KOPT-K1 (cell line): ENCODE measurements around the gene ERRFI1.

Experiments used
- H3K27ac ChIP-seq: fragments of 200-600 bp; sonication (generic); 2 replicates; pipeline ENCODE4 v1.5.1; 2016; ENCODE audit warnings: antibody characterized with exemption, mild to moderate bottlenecking, low read depth, low read length; ENCODE audit not compliant: poor library complexity, severe bottlenecking
- H3K36me3 ChIP-seq: fragments of 200-600 bp; sonication (generic); 2 replicates; pipeline ENCODE4 v1.5.1; 2017; ENCODE audit warnings: antibody characterized with exemption, mild to moderate bottlenecking, low read length, moderate library complexity; ENCODE audit not compliant: insufficient read depth
- H3K9me3 ChIP-seq: fragments of 200-600 bp; sonication (generic); 2 replicates; pipeline ENCODE4 v1.5.1; 2017; ENCODE audit warnings: antibody characterized with exemption, low read length, mild to moderate bottlenecking; ENCODE audit not compliant: insufficient read depth, poor library complexity, severe bottlenecking

Gene ERRFI1

GRCh38 chr1:8004803-8005573, 21.1 kb downstream of the ERRFI1 start:
- no peaks in the 10 kb centered on the region for H3K9me3 ChIP-seq
- H3K27ac ChIP-seq, result no peak overlapping the region
- no peaks in the 10 kb centered on the region for H3K36me3 ChIP-seq

GRCh38 chr1:8004113-8004802, 21.9 kb downstream of the ERRFI1 start:
- Histone ChIP-seq H3K36me3 (no peaks in the 10 kb centered on the region), H3K9me3 (no peaks in the 10 kb centered on the region), H3K27ac (no peak overlapping the region)

- H3K9me3 ChIP-seq, result no peaks in the 10 kb centered on the region
- no peak overlapping the region for H3K27ac ChIP-seq
- H3K36me3 ChIP-seq, result no peaks in the 10 kb centered on the region
Measured at GRCh38 chr1:8003438-8004112, 22.5 kb downstream of the ERRFI1 start.

- no peaks in the 10 kb centered on the region for H3K36me3 ChIP-seq
- H3K9me3 ChIP-seq, result no peaks in the 10 kb centered on the region
- H3K27ac ChIP-seq, result no peak overlapping the region
Measured at GRCh38 chr1:8002921-8003320, 23.2 kb downstream of the ERRFI1 start.

- Histone ChIP-seq H3K27ac (no peak overlapping the region), H3K9me3 (no peaks in the 10 kb centered on the region), H3K36me3 (no peaks in the 10 kb centered on the region)
Measured at GRCh38 chr1:8002329-8002910, 23.7 kb downstream of the ERRFI1 start.

- Histone ChIP-seq H3K9me3 (no peaks in the 10 kb centered on the region), H3K27ac (no peak overlapping the region), H3K36me3 (peaks cover 2% of the 10 kb centered on the region; the same call in 1 of the 2 replicates)
Measured at GRCh38 chr1:7995437-7995836, 30.7 kb downstream of the ERRFI1 start.

- Histone ChIP-seq H3K9me3 (no peaks in the 10 kb centered on the region), H3K27ac (no peak overlapping the region), H3K36me3 (peaks cover 8% of the 10 kb centered on the region; the same call in 1 of the 2 replicates)
Measured at GRCh38 chr1:7994827-7995226, 31.3 kb downstream of the ERRFI1 start.

GRCh38 chr1:7993593-7994479, 32.3 kb downstream of the ERRFI1 start:
- Histone ChIP-seq H3K27ac (no peak overlapping the region), H3K9me3 (no peaks in the 10 kb centered on the region), H3K36me3 (peaks cover 11% of the 10 kb centered on the region; the same call in 1 of the 2 replicates)

- Histone ChIP-seq H3K36me3 (peaks cover 11% of the 10 kb centered on the region; the same call in 1 of the 2 replicates), H3K27ac (no peak overlapping the region), H3K9me3 (no peaks in the 10 kb centered on the region)
Measured at GRCh38 chr1:7992885-7993284, 33.2 kb downstream of the ERRFI1 start.

- Histone ChIP-seq H3K9me3 (no peaks in the 10 kb centered on the region), H3K27ac (no peak overlapping the region), H3K36me3 (peaks cover 11% of the 10 kb centered on the region; the same call in 1 of the 2 replicates)
Measured at GRCh38 chr1:7991504-7992440, 34.3 kb downstream of the ERRFI1 start.

- Histone ChIP-seq H3K9me3 (no peaks in the 10 kb centered on the region), H3K36me3 (peaks cover 28% of the 10 kb centered on the region), H3K27ac (no peak overlapping the region)
Measured at GRCh38 chr1:7989762-7990428, 36.2 kb downstream of the ERRFI1 start.

GRCh38 chr1:7988576-7988975, 37.5 kb downstream of the ERRFI1 start:
- no peaks in the 10 kb centered on the region for H3K9me3 ChIP-seq
- peaks cover 41% of the 10 kb centered on the region for H3K36me3 ChIP-seq

GRCh38 chr1:7987528-7987927, 38.6 kb downstream of the ERRFI1 start:
- peaks cover 52% of the 10 kb centered on the region for H3K36me3 ChIP-seq
- no peak overlapping the region for H3K27ac ChIP-seq
- no peaks in the 10 kb centered on the region for H3K9me3 ChIP-seq

More at GRCh38 chr1:7988576-7988975, 37.5 kb downstream of the ERRFI1 start:
- no peak overlapping the region for H3K27ac ChIP-seq
